A673 (cell line): ENCODE data around the gene ARHGAP44. TPM values are rescaled to one million over a fixed set of nuclear protein-coding genes. Genes with fewer than 3 reads are reported as not detected.

Experiments
- BruUV-seq: library from RNA; stranded (reverse); fragments of 400-500 nt; replicated peaks from 2 replicates; lab custom pipeline; 2021; lab: Mats Ljungman, UMichigan
- CTCF ChIA-PET: fragments of 300-600 bp; sonication (Branson Sonifier 250); formaldehyde crosslinking; loops from one replicate; lab custom pipeline; 2022; ENCODE audit warnings: antibody characterized with exemption; lab: Charles Lee
- POLR2A ChIA-PET: fragments of 300-600 bp; sonication (Branson Sonifier 250); formaldehyde crosslinking; loops from one replicate; lab custom pipeline; 2022; ENCODE audit warnings: antibody characterized with exemption; ENCODE audit not compliant: low non-redundant PET; lab: Charles Lee
- DNase-seq: peaks from one replicate; pipeline ENCODE4 v3.0.0-alpha.2; 2015; ENCODE audit warnings: low spot score
- H3K27ac ChIP-seq: fragments of 200-600 bp; sonication (generic); 2 replicates; pipeline ENCODE4 v1.5.1; 2016; ENCODE audit warnings: mixed run types, low read depth, mild to moderate bottlenecking, mixed read lengths, antibody characterized with exemption, low read length; ENCODE audit not compliant: poor library complexity, severe bottlenecking
- H3K27me3 ChIP-seq: fragments of 200-600 bp; sonication (generic); replicated peaks from 2 replicates; pipeline ENCODE4 v1.6.1; 2017; ENCODE audit warnings: mixed run types, low read depth, mild to moderate bottlenecking, mixed read lengths, antibody characterized with exemption, low read length; ENCODE audit not compliant: insufficient read depth, poor library complexity
- H3K36me3 ChIP-seq: fragments of 200-600 bp; sonication (generic); 2 replicates; pipeline ENCODE4 v1.6.1; 2016; ENCODE audit warnings: mixed run types, mild to moderate bottlenecking, mixed read lengths, antibody characterized with exemption, low read length; ENCODE audit not compliant: insufficient read depth, poor library complexity, severe bottlenecking
- H3K4me1 ChIP-seq: fragments of 200-600 bp; sonication (generic); 2 replicates; pipeline ENCODE4 v1.6.1; 2017; ENCODE audit warnings: mixed run types, mild to moderate bottlenecking, mixed read lengths, antibody characterized with exemption, low read length; ENCODE audit not compliant: insufficient read depth, poor library complexity, severe bottlenecking
- H3K4me3 ChIP-seq: fragments of 200-600 bp; sonication (generic); 2 replicates; pipeline ENCODE4 v1.5.1; 2016; ENCODE audit warnings: low read depth, mixed run types, mild to moderate bottlenecking, mixed read lengths, low read length; ENCODE audit not compliant: poor library complexity, severe bottlenecking
- H3K9me3 ChIP-seq: fragments of 200-600 bp; sonication (generic); 2 replicates; pipeline ENCODE4 v1.6.1; 2016; ENCODE audit warnings: mixed run types, low read depth, mild to moderate bottlenecking, mixed read lengths, antibody characterized with exemption, low read length; ENCODE audit not compliant: poor library complexity, severe bottlenecking
- CTCF ChIP-seq: fragments of 300-800, 200-600 bp; sonication (generic); conservative IDR thresholded peaks from 2 replicates; pipeline ENCODE4 v1.5.1; 2017; ENCODE audit warnings: low read depth, mild to moderate bottlenecking, antibody characterized with exemption, low read length, moderate library complexity, mixed read lengths
- EZH2 ChIP-seq: fragments of 200-600 bp; sonication (generic); IDR thresholded peaks from 2 replicates; pipeline ENCODE4 v1.6.1; 2017; ENCODE audit warnings: borderline replicate concordance, low read depth, mild to moderate bottlenecking, mixed read lengths, antibody characterized with exemption, low read length; ENCODE audit not compliant: poor library complexity, severe bottlenecking
- intact Hi-C: fragments of 100-400 bp; cut with micrococcal nuclease; formaldehyde crosslinking; loops from one replicate; pipeline ENCODE4 v1.10.0; 2022; ENCODE audit not compliant: unreplicated experiment
- total RNA-seq: library from RNA; stranded (reverse); gene quantifications from 2 replicates; pipeline ENCODE4 v1.2.3, GENCODE V29; 2021

Gene ARHGAP44
- total RNA-seq, 1 experiment from 2014 or later: 0.49 TPM

- TF ChIP-seq EZH2: no peak
- no peak for TF ChIP-seq CTCF
- CTCF ChIA-PET: no interaction called here
These were observed 194.9 kb downstream of the ARHGAP44 start for GRCh38 chr17:12983991-12984884.

GRCh38 chr17:12985431-12986293, 196.4 kb downstream of the ARHGAP44 start:
- CTCF ChIA-PET: no interaction called here

More at GRCh38 chr17:12983991-12984884, 194.9 kb downstream of the ARHGAP44 start:
- intact Hi-C loops: no loop called here
- POLR2A ChIA-PET: no interaction called here
- Histone ChIP-seq H3K27me3 (no peaks in the 10 kb centered on the region), H3K9me3 (no peaks in the 10 kb centered on the region), H3K36me3 (no peaks in the 10 kb centered on the region), H3K4me1 (no peaks in the 10 kb centered on the region), H3K27ac (no peak overlapping the region), H3K4me3 (no peak overlapping the region)
- BruUV-seq: no TSS peak
- no peak for DNase-seq

More at GRCh38 chr17:12985431-12986293, 196.4 kb downstream of the ARHGAP44 start:
- no peak for TF ChIP-seq CTCF
- no peak for TF ChIP-seq EZH2
- Histone ChIP-seq H3K27me3 (no peaks in the 10 kb centered on the region), H3K4me1 (no peaks in the 10 kb centered on the region), H3K4me3 (no peak overlapping the region), H3K36me3 (no peaks in the 10 kb centered on the region), H3K9me3 (no peaks in the 10 kb centered on the region), H3K27ac (no peak overlapping the region)
- intact Hi-C loops: no loop called here
- DNase-seq: peak; percentile 10
- POLR2A ChIA-PET: no interaction called here
- BruUV-seq: no TSS peak
